Measurements from ENCODE around the gene PODNL1.

- TF ChIP-seq CTCF (IDR thresholded peaks at IDR 0.05; ENCODE audit: low read depth, low read length, poor library complexity, severe bottlenecking): no peak
- TF ChIP-seq EZH2phosphoT487 (IDR thresholded peaks at IDR 0.05; ENCODE audit: borderline replicate concordance, low read length): no peak
These were observed 53.3 kb downstream of the PODNL1 start for GRCh38 chr19:13884726-13885591.
